ENCODE results near the gene CUBN. TPM values are rescaled to one million over a fixed set of nuclear protein-coding genes. Genes with fewer than 3 reads are reported as not detected.

CUBN gene
- total RNA-seq, 2 donors from 2014 or later = 1.3 to 9.7 TPM

DNA sequence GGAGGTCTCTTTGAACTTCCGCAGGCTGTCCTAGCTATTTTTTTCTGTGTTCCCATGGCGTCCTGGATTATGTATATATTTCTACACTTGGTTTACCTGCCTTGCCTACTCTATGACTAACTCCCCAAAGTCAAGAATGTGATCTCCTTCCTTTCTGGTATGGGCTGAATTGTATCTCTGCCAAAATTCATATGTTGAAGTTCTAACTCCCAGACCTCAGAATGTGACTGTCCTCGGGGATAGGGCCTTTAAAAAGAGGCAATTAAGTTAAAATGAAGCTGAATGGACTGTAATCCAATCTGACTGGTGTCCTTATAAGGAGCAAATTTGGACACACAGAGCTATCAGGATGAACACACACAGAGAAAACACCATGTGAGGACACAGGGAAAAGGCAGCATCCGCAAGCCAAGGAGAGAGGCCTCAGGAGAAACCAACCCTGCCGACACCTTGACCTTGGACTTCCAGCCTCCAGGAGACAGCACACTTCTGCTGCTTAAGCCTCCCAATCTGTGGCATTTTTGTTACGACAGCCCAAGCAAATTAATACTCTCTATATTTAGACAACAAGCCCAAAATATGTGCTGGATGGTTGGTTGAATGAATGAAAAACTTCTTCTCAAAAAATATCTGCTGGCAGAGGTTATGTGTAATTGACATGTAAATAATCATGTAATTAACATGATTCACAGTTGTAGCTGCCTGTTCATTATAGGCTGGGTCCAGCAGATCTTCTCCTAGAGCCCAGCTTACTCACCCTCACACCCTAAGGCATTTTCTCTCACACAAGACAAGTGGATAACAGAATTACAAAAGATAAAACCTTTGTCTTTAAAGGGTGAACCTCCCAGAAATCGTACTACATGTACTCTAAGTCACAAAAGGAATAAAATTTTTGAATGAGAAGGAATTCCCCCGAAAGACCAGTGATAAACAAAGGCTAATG, 123.7 kb downstream of the CUBN start:
- intact Hi-C loops (cut with DNase I) = no loop called here
- no peak overlapping the region for H3K4me3 ChIP-seq
- DNase-seq (ENCODE audit: low spot score) = no peak
- H3K27ac ChIP-seq = no peak overlapping the region
- H3K9me3 ChIP-seq = no peaks in the 10 kb centered on the region
- TF ChIP-seq, protein P1, sequence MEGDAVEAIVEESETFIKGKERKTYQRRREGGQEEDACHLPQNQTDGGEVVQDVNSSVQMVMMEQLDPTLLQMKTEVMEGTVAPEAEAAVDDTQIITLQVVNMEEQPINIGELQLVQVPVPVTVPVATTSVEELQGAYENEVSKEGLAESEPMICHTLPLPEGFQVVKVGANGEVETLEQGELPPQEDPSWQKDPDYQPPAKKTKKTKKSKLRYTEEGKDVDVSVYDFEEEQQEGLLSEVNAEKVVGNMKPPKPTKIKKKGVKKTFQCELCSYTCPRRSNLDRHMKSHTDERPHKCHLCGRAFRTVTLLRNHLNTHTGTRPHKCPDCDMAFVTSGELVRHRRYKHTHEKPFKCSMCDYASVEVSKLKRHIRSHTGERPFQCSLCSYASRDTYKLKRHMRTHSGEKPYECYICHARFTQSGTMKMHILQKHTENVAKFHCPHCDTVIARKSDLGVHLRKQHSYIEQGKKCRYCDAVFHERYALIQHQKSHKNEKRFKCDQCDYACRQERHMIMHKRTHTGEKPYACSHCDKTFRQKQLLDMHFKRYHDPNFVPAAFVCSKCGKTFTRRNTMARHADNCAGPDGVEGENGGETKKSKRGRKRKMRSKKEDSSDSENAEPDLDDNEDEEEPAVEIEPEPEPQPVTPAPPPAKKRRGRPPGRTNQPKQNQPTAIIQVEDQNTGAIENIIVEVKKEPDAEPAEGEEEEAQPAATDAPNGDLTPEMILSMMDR (IDR thresholded peaks at IDR 0.05) = no peak
- TF ChIP-seq POLR2A (IDR thresholded peaks at IDR 0.05) (no peak), POLR2AphosphoS5 (IDR thresholded peaks at IDR 0.05) (no peak)
- WGBS = 66% methylated on average over 8 of the region's 8 CpGs
- H3K36me3 ChIP-seq = no peaks in the 10 kb centered on the region
- H3K4me1 ChIP-seq (replicated peaks) = no peaks in the 10 kb centered on the region
- no peaks in the 10 kb centered on the region for H3K27me3 ChIP-seq (replicated peaks; ENCODE audit: insufficient read depth)

DNA sequence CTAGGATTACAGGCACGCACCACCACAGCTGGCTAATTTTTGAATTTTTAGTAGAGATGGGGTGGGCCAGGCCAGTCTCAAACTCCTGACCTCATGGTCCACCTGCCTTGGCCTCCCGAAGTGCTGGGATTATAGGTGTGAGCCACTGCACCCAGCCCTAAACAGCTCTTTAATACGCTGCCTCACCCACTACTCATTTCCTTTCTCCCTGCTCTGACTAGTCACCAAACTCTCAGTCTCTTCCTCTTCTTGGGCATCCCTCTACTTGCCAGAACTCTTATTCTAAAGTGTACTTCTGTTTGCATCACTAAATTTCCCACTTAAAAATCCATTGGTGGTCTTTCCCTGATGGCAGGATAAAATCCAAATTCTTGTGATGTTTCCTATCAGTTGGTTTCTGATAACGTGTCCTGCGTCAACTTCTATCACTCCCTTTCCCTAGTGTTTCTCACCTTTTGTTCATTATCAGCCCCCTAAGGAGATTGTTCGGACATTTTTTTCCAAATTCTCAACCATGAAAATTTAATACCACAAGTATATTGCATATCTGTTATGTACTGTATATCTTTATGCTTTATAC, 124.7 kb downstream of the CUBN start:
- H3K36me3 ChIP-seq = no peaks in the 10 kb centered on the region
- no peaks in the 10 kb centered on the region for H3K27me3 ChIP-seq (replicated peaks; ENCODE audit: insufficient read depth)
- TF ChIP-seq, protein P1 (IDR thresholded peaks at IDR 0.05) = no peak
- TF ChIP-seq POLR2A (IDR thresholded peaks at IDR 0.05) = no peak
- TF ChIP-seq POLR2AphosphoS5 (IDR thresholded peaks at IDR 0.05) = no peak
- intact Hi-C loops (cut with DNase I) = no loop called here
- 96% methylated on average over 6 of the region's 6 CpGs for WGBS
- no peak for DNase-seq (ENCODE audit: low spot score)
- no peaks in the 10 kb centered on the region for H3K4me1 ChIP-seq (replicated peaks)
- no peak overlapping the region for H3K27ac ChIP-seq
- no peak overlapping the region for H3K4me3 ChIP-seq
- no peaks in the 10 kb centered on the region for H3K9me3 ChIP-seq

GRCh38 chr10:17003651-17004286, 125.8 kb downstream of the CUBN start:
- H3K9me3 ChIP-seq = no peaks in the 10 kb centered on the region
- H3K27ac ChIP-seq = no peak overlapping the region
- H3K4me1 ChIP-seq (replicated peaks) = no peaks in the 10 kb centered on the region
- 89% methylated on average over 7 of the region's 7 CpGs for WGBS
- DNase-seq (ENCODE audit: low spot score) = no peak
- H3K4me3 ChIP-seq = no peak overlapping the region
- no peaks in the 10 kb centered on the region for H3K27me3 ChIP-seq (replicated peaks; ENCODE audit: insufficient read depth)
- H3K36me3 ChIP-seq = no peaks in the 10 kb centered on the region
- TF ChIP-seq POLR2AphosphoS5 (IDR thresholded peaks at IDR 0.05) (no peak), POLR2A (IDR thresholded peaks at IDR 0.05) (no peak)
- TF ChIP-seq, protein P1 (IDR thresholded peaks at IDR 0.05) = no peak
- intact Hi-C loops (cut with DNase I) = no loop called here

GRCh38 chr10:17003151-17003550, 126.5 kb downstream of the CUBN start:
- no peak for DNase-seq (ENCODE audit: low spot score)
- no peak for TF ChIP-seq POLR2A (IDR thresholded peaks at IDR 0.05)
- TF ChIP-seq POLR2AphosphoS5 (IDR thresholded peaks at IDR 0.05) = no peak
- TF ChIP-seq, protein P1 (IDR thresholded peaks at IDR 0.05) = no peak
- no peak overlapping the region for H3K4me3 ChIP-seq
- no peaks in the 10 kb centered on the region for H3K27me3 ChIP-seq (replicated peaks; ENCODE audit: insufficient read depth)
- intact Hi-C loops (cut with DNase I) = no loop called here
- H3K9me3 ChIP-seq = no peaks in the 10 kb centered on the region
- no peaks in the 10 kb centered on the region for H3K4me1 ChIP-seq (replicated peaks)
- no peak overlapping the region for H3K27ac ChIP-seq
- 60% methylated on average over 7 of the region's 7 CpGs for WGBS
- H3K36me3 ChIP-seq = no peaks in the 10 kb centered on the region

Measured in prostate gland (tissue), 2 donors.